B cell (primary cell): ENCODE results near the gene USP44. TPM values are rescaled to one million over a fixed set of nuclear protein-coding genes. Genes with fewer than 3 reads are reported as not detected.

Experiments
- ATAC-seq: fragments of 200-7000 bp; cut with Tn5 transposase; one replicate; pipeline ENCODE4 v1.10.0; 2021; ENCODE audit warnings: low read depth, mild to moderate bottlenecking, moderate number of reproducible peaks, moderate library complexity
- CTCF ChIA-PET: fragments of 350-600 bp; sonication (Branson Sonifier 250); formaldehyde crosslinking; loops from one replicate; lab custom pipeline; 2021; ENCODE audit warnings: antibody characterized with exemption, inconsistent platforms; lab: Charles Lee
- POLR2A ChIA-PET: fragments of 350-600 bp; sonication (Branson Sonifier 250); formaldehyde crosslinking; loops from one replicate; lab custom pipeline; 2021; ENCODE audit warnings: antibody characterized with exemption; lab: Charles Lee
- DNase-seq: peaks from one replicate; pipeline ENCODE4 v3.0.0; 2013
- H2AFZ ChIP-seq: 2 replicates; pipeline ENCODE4 v1.6.1; 2012; ENCODE audit warnings: mild to moderate bottlenecking, low read depth, low read length; ENCODE audit not compliant: insufficient read depth, poor library complexity, severe bottlenecking
- H3K27ac ChIP-seq, 2 donors: 1 replicate in 1 of 2; 2 replicates in 1 of 2; pipeline ENCODE4 v1.5.1; 2012 to 2013; ENCODE audit warnings: low read length in 2 of 2, mild to moderate bottlenecking in 2 of 2, moderate library complexity in 1 of 2
- H3K27me3 ChIP-seq, 4 experiments: fragments of 200-600 bp in 1 of 4; sonication (generic) in 1 of 4; replicated peaks in 1 of 4; 1 replicate in 2 of 4; 2 replicates in 2 of 4; pipeline versions ENCODE4 v1.6.1 to v1.7.0; 2013 to 2016; ENCODE audit warnings: low read length in 3 of 4, mild to moderate bottlenecking in 2 of 4, mixed read lengths in 1 of 4, moderate library complexity in 1 of 4; ENCODE audit not compliant: insufficient read depth in 4 of 4, control insufficient read depth in 3 of 4; ENCODE audit errors: control extremely low read depth in 1 of 4
- H3K36me3 ChIP-seq, 2 experiments: replicated peaks in 1 of 2; 1 replicate in 1 of 2; 2 replicates in 1 of 2; pipeline versions ENCODE4 v1.6.1 to v1.7.1; 2013; ENCODE audit warnings: low read length in 1 of 2; ENCODE audit not compliant: insufficient read depth in 2 of 2, control insufficient read depth in 1 of 2; ENCODE audit errors: control extremely low read depth in 1 of 2, extremely low read depth in 1 of 2
- H3K4me1 ChIP-seq, 2 donors: fragments of 200-600 bp in 1 of 2; sonication (generic) in 1 of 2; 1 replicate in 1 of 2; 2 replicates in 1 of 2; pipeline versions ENCODE4 v1.5.1 to v1.6.1; 2013 to 2017; ENCODE audit warnings: low read length in 2 of 2; ENCODE audit not compliant: control insufficient read depth in 2 of 2, insufficient read depth in 2 of 2
- H3K4me2 ChIP-seq: replicated peaks from 2 replicates; pipeline ENCODE3; 2012; ENCODE audit warnings: mild to moderate bottlenecking, low read depth, low read length; ENCODE audit not compliant: poor library complexity, severe bottlenecking
- H3K4me3 ChIP-seq, 5 experiments: fragments of 200-600 bp in 1 of 5; sonication (generic) in 1 of 5; 1 replicate in 3 of 5; 2 replicates in 2 of 5; pipeline versions ENCODE4 v1.5.1 to v1.7.0; 2011 to 2016; ENCODE audit warnings: low read length in 4 of 5, mild to moderate bottlenecking in 4 of 5, low read depth in 2 of 5, control low read depth in 1 of 5, moderate library complexity in 1 of 5; ENCODE audit not compliant: insufficient read depth in 1 of 5; ENCODE audit errors: control extremely low read depth in 1 of 5, extremely low read depth in 1 of 5
- H3K79me2 ChIP-seq: fragments of 200-600 bp; sonication (generic); one replicate; pipeline ENCODE4 v1.6.0; 2016; ENCODE audit warnings: low read length; ENCODE audit not compliant: control insufficient read depth, insufficient read depth
- H3K9ac ChIP-seq: fragments of 200-600 bp; sonication (generic); 2 replicates; pipeline ENCODE4 v1.6.1; 2017; ENCODE audit warnings: mild to moderate bottlenecking, low read length, moderate library complexity
- H3K9me3 ChIP-seq, 3 donors: one replicate each; pipeline versions ENCODE4 v1.6.1 to v1.7.1; 2013; ENCODE audit warnings: low read length in 2 of 3; ENCODE audit not compliant: control insufficient read depth in 2 of 3, insufficient read depth in 1 of 3; ENCODE audit errors: control extremely low read depth in 1 of 3
- H4K20me1 ChIP-seq: 2 replicates; pipeline ENCODE4 v1.6.0; 2012; ENCODE audit warnings: mild to moderate bottlenecking, low read length; ENCODE audit not compliant: insufficient read depth, control insufficient read depth, poor library complexity, severe bottlenecking
- H3K27ac Mint-ChIP-seq: one replicate; pipeline ENCODE4 v1.8.0; 2021; ENCODE audit warnings: mixed read lengths
- H3K27me3 Mint-ChIP-seq: one replicate; pipeline ENCODE4 v1.8.0; 2021; ENCODE audit warnings: mixed read lengths
- H3K4me1 Mint-ChIP-seq: one replicate; pipeline ENCODE4 v1.8.0; 2021; ENCODE audit warnings: mixed read lengths
- H3K4me3 Mint-ChIP-seq: one replicate; pipeline ENCODE4 v1.8.0; 2021; ENCODE audit warnings: mixed read lengths
- H3K9me3 Mint-ChIP-seq: one replicate; pipeline ENCODE4 v1.8.0; 2022; ENCODE audit warnings: mixed read lengths; ENCODE audit not compliant: insufficient read depth
- EZH2 ChIP-seq: IDR thresholded peaks from 2 replicates; pipeline ENCODE4 v1.6.1; 2012; ENCODE audit warnings: borderline replicate concordance, low read depth, mild to moderate bottlenecking, moderate library complexity, low read length; ENCODE audit not compliant: insufficient read depth, poor library complexity, severe bottlenecking
- WGBS: methylation state at CpG from one replicate; pipeline ENCODE4 v1.1.5; 2013; ENCODE audit warnings: missing lambda C conversion rate; ENCODE audit not compliant: insufficient coverage; 5-methylcytosine and 5-hydroxymethylcytosine counted together
- intact Hi-C: fragments of 100-400 bp; cut with micrococcal nuclease; formaldehyde crosslinking; loops from one replicate; pipeline ENCODE4 v1.10.0; 2022
- polyA plus RNA-seq: library from polyadenylated mRNA; depleted of rRNA; stranded (reverse); fragments of >200 nt; gene quantifications from 2 replicates; pipeline ENCODE4 v1.2.3, GENCODE V29; 2012
- total RNA-seq, 2 donors: library from RNA; stranded (reverse); fragments of 120-200 nt in 1 of 2; gene quantifications; 1 replicate in 1 of 2; 2 replicates in 1 of 2; pipeline versions ENCODE4 v1.2.3 to v1.2.4, GENCODE V29; 2013 to 2022
- TF ChIP-seq, protein P1 (sequence below): fragments of 200-600 bp; IDR thresholded peaks from one replicate; pipeline ENCODE4 v1.8.0; 2022; ENCODE audit warnings: antibody characterized with exemption, mild to moderate bottlenecking

The USP44 gene
- total and polyA plus RNA-seq, 2 donors (not counting 1 experiment from before 2014, with no cell fraction given): 2.5 to 7.1 TPM

- no peak for TF ChIP-seq EZH2
- TF ChIP-seq, protein P1, sequence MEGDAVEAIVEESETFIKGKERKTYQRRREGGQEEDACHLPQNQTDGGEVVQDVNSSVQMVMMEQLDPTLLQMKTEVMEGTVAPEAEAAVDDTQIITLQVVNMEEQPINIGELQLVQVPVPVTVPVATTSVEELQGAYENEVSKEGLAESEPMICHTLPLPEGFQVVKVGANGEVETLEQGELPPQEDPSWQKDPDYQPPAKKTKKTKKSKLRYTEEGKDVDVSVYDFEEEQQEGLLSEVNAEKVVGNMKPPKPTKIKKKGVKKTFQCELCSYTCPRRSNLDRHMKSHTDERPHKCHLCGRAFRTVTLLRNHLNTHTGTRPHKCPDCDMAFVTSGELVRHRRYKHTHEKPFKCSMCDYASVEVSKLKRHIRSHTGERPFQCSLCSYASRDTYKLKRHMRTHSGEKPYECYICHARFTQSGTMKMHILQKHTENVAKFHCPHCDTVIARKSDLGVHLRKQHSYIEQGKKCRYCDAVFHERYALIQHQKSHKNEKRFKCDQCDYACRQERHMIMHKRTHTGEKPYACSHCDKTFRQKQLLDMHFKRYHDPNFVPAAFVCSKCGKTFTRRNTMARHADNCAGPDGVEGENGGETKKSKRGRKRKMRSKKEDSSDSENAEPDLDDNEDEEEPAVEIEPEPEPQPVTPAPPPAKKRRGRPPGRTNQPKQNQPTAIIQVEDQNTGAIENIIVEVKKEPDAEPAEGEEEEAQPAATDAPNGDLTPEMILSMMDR: no peak
- Histone ChIP-seq H3K4me1 (peaks cover 0 to 2% of the 10 kb centered on the region in 2 donors), H2AFZ (no peak overlapping the region), H3K27me3 (no peaks in the 10 kb centered on the region), H4K20me1 (no peaks in the 10 kb centered on the region), H3K9ac (no peak overlapping the region), H3K27ac (no peak overlapping the region), H3K9me3 (no peaks in the 10 kb centered on the region), H3K4me2 (no peak overlapping the region), H3K4me3 (no peak overlapping the region), H3K36me3 (peaks cover 11 to 32% of the 10 kb centered on the region in 2 experiments), H3K79me2 (no peaks in the 10 kb centered on the region)
- ATAC-seq (no peak), DNase-seq (no peak)
- Mint-ChIP-seq H3K4me3 (no peak overlapping the region), H3K9me3 (no peaks in the 10 kb centered on the region), H3K27ac (no peak overlapping the region), H3K4me1 (peaks cover 6% of the 10 kb centered on the region), H3K27me3 (no peaks in the 10 kb centered on the region)
- intact Hi-C loops: no loop called here
- ChIA-PET POLR2A (interaction anchor here (0.7 kb wide), 1 partner anchor 1390 kb away, joined by 6 read pairs; no protein-coding TSS in a partner anchor), CTCF (interaction anchor here (0.6 to 0.8 kb wide), 3 partner anchors 18 to 400 kb away, joined by 3 read pairs; no protein-coding TSS in a partner anchor)
Measured at GRCh38 chr12:95516757-95517156, 34.5 kb downstream of the USP44 start.

DNA sequence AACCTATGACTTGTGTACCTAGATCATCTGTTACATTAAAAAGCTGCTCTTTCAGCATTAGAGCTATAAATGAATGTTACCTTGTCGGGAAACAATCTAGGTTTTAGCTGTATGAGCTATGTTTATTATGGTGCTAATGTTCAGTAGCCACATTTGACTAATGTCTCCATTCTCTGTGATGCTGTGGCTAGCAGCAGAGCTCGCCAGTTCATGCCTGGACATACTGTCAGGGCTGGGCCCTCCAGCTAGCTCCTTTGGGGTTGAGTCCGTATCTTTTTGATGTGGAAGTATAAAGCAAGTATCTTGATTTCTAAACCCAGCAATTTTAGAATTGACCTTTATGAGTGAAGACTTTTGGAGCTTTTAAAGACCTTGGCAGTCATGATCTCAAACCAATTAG is 36.1 kb downstream of the USP44 start:
- ATAC-seq (no peak), DNase-seq (no peak)
- Mint-ChIP-seq H3K4me3 (no peak overlapping the region), H3K9me3 (no peaks in the 10 kb centered on the region), H3K27ac (no peak overlapping the region), H3K27me3 (no peaks in the 10 kb centered on the region), H3K4me1 (peaks cover 4% of the 10 kb centered on the region)
- no peak overlapping the region for H3K4me3 ChIP-seq
- no peak overlapping the region for H3K4me2 ChIP-seq
- no CpG with 5 or more reads among the region's 3 CpGs for WGBS
- TF ChIP-seq, protein P1: no peak
- TF ChIP-seq EZH2: no peak
- ChIA-PET CTCF (interaction anchor here (1.5 to 1.8 kb wide), 2 partner anchors 19 to 23 kb away, joined by 3 to 10 read pairs; no protein-coding TSS in a partner anchor), POLR2A (no interaction called here)
- no peaks in the 10 kb centered on the region for H3K79me2 ChIP-seq
- intact Hi-C loops: no loop called here
- no peaks in the 10 kb centered on the region for H4K20me1 ChIP-seq
- no peak overlapping the region for H3K9ac ChIP-seq
- peaks cover 16 to 38% of the 10 kb centered on the region in 2 experiments for H3K36me3 ChIP-seq
- H3K27me3 ChIP-seq: no peaks in the 10 kb centered on the region
- H3K27ac ChIP-seq: no peak overlapping the region
- H2AFZ ChIP-seq: no peak overlapping the region
- H3K4me1 ChIP-seq: peaks cover 0 to 2% of the 10 kb centered on the region in 2 donors
- no peaks in the 10 kb centered on the region for H3K9me3 ChIP-seq
